Measurements from ENCODE around the gene OPHN1.
"Not testable (repeated sequence)": the region's sequence is repeated elsewhere in the genome, so short reads cannot be mapped to it uniquely, and the experiment has no call there.

The OPHN1 gene

DNA sequence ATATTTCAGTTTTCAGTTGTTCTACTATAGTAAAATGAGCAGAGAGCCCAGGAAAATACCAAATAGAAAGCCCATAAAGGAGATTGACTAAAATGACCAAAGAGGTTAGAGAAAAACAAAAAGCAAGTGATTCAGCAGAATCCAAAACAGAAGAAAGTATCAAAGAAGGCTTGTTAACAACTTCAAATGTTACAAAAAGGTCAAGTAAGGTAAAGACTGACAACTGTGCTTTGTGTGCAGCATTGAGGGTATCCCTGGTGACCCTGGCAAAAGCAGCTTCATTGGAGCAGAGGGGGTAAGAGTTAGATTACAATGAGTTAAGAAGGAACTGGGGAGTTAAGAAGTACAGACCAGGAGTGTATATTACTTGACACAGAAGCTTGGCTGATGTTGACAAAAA lies 317.9 kb downstream of the OPHN1 start:
- H3K4me3 Mint-ChIP-seq, result no peak overlapping the region
- H3K27me3 Mint-ChIP-seq, result no peaks in the 10 kb centered on the region
- H3K9me3 Mint-ChIP-seq, result no peaks in the 10 kb centered on the region
- no peak for ATAC-seq
- no peak overlapping the region for H3K27ac Mint-ChIP-seq
- no peak for DNase-seq
- H3K4me1 Mint-ChIP-seq, result no peaks in the 10 kb centered on the region

- Mint-ChIP-seq H3K27me3 (no peaks in the 10 kb centered on the region), H3K4me3 (no peak overlapping the region), H3K4me1 (no peaks in the 10 kb centered on the region), H3K27ac (no peak overlapping the region), H3K9me3 (no peaks in the 10 kb centered on the region)
- ATAC-seq (no peak), DNase-seq (no peak)
These were observed 318.6 kb downstream of the OPHN1 start for GRCh38 chrX:68114573-68115129.

DNA sequence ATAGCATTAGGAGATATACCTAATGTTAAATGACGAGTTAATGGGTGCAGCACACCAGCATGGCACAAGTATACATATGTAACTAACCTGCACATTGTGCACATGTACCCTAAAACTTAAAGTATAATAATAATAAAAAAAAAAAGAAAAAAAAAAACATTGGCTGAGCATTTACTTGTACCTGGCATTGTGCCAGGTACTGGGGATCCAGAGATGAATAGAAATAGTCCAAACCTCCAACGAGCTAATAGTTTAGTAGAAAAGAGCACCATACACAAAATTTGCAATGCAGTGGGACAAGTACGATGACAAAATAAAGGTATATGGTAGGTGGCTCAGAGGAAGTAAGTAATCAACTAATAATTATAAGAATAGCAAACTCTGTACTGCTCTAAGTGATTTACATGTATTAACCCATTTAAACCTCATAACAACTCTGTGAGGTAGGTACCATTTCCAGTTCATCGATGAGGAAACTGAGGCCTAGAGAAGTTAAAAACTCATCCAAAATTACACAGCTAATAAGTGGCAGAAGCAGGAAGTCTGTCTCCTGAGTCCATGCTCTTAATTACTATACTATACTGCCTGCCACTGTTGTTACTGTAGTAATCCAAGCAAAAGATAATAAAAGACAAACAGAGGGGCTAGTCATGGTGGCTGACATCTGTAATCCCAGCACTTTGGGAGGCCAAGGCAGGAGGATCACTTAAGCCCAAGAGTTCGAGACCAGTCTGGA lies 319.3 kb downstream of the OPHN1 start:
- Mint-ChIP-seq H3K27ac (no peak overlapping the region), H3K4me1 (no peaks in the 10 kb centered on the region), H3K27me3 (no peaks in the 10 kb centered on the region), H3K4me3 (no peak overlapping the region), H3K9me3 (no peaks in the 10 kb centered on the region)
- ATAC-seq, result no peak
- no peak for DNase-seq

DNA sequence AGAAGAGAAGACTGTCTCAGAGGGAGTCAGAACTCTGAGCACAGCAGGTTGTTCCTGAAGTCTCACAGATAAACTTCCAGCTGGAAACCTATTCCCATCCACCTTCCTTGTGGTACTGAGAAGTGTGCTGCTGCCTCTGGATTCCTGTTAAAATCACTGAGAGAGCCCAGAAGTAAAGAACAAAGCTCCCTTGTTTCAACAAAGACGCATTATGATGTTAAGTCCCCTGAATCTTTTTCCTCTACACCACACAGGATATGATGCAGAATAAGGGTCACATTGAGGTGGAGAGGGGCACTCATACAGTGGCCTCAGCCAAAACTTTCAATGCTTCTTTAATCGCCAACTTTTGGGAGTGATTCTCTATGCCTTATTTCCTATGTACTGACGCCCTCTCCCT lies 321.0 kb downstream of the OPHN1 start:
- DNase-seq, result no peak
- Mint-ChIP-seq H3K27ac (no peak overlapping the region), H3K4me3 (no peak overlapping the region), H3K9me3 (no peaks in the 10 kb centered on the region), H3K27me3 (no peaks in the 10 kb centered on the region), H3K4me1 (no peaks in the 10 kb centered on the region)
- ATAC-seq, result no peak

GRCh38 chrX:68109162-68109561 lies 324.1 kb downstream of the OPHN1 start:
- Mint-ChIP-seq H3K4me1 (no peaks in the 10 kb centered on the region), H3K4me3 (no peak overlapping the region), H3K9me3 (no peaks in the 10 kb centered on the region), H3K27me3 (no peaks in the 10 kb centered on the region), H3K27ac (no peak overlapping the region)
- DNase-seq (no peak), ATAC-seq (no peak)

DNA sequence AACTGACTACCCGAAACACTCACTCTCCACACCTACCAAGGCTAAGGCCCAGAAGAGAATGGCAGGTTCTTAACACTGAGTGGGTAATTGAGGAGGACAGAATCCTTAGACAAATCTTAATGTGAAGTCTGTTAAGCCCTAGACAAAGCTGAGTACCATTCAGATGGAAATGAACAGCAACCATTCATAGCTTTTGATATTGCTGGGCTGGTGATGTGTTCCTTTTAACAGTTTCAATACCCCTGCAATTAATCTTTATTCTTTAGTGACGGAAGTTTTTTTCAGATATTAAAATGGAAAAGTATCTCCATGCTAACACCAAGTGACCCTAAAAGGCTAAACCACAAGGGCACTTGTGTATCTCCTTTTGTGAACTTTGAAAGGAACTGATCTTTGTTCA lies 334.9 kb downstream of the OPHN1 start:
- Mint-ChIP-seq H3K4me3 (no peak overlapping the region), H3K9me3 (no peaks in the 10 kb centered on the region), H3K27me3 (no peaks in the 10 kb centered on the region), H3K27ac (no peak overlapping the region), H3K4me1 (no peaks in the 10 kb centered on the region)
- no peak for DNase-seq
- ATAC-seq, result no peak

- ATAC-seq (no peak), DNase-seq (no peak)
- Mint-ChIP-seq H3K27me3 (no peaks in the 10 kb centered on the region), H3K4me3 (no peak overlapping the region), H3K27ac (no peak overlapping the region), H3K9me3 (no peaks in the 10 kb centered on the region), H3K4me1 (no peaks in the 10 kb centered on the region)
These were observed 343.0 kb downstream of the OPHN1 start for GRCh38 chrX:68090266-68090665.

- H3K27ac Mint-ChIP-seq, result no peak overlapping the region
- H3K9me3 Mint-ChIP-seq, result no peaks in the 10 kb centered on the region
- no peak overlapping the region for H3K4me3 Mint-ChIP-seq
- H3K4me1 Mint-ChIP-seq, result no peaks in the 10 kb centered on the region
- no peaks in the 10 kb centered on the region for H3K27me3 Mint-ChIP-seq
- no peak for DNase-seq
- no peak for ATAC-seq
These were observed 345.8 kb downstream of the OPHN1 start for GRCh38 chrX:68087526-68087925.

- Mint-ChIP-seq H3K4me3 (no peak overlapping the region), H3K9me3 (no peaks in the 10 kb centered on the region), H3K27ac (peak overlapping the region in 1 of 2 donors; percentile 80), H3K4me1 (no peaks in the 10 kb centered on the region), H3K27me3 (no peaks in the 10 kb centered on the region)
- ATAC-seq, result no peak
- no peak for DNase-seq
These were observed 346.6 kb downstream of the OPHN1 start for GRCh38 chrX:68086709-68087108.

DNA sequence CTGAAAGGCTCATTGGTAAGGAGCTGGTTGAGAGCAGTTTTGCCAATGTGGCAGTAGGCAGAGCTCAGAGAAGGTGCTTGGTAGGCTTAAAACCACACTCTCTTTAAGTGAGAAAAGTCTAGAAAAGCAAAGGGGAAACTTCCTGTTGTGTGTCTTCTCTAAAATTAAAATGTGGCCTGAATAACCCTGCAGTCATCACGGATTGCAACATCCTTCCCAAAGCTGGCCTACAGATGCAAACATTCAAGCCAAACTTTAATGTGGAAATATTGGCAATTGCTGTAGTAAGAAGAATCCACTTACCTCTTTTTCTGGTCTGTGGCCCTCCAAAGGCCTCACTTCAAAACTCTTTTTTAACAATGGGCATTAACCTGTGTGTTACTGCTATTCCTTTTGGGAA lies 348.5 kb downstream of the OPHN1 start:
- no peak overlapping the region for H3K27ac Mint-ChIP-seq
- ATAC-seq, result no peak
- no peak for DNase-seq

DNA sequence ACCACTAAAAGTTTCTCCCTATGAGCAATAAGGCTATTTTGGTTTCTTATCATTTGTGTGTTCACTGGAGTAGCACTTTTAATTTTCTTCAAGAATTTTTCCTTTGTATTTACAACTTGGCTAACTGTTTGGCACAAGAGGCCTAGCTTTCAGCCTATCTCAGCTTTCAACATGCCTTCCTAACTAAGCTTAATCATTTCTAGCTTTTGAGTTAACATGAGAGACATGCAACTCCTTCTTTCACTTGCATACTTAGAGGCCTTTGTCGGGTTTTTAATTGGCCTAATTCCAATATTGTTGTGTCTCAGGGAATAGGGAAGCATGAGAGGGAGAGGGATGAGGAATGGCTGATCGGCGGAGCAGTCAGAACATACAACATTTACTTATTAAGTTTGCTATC lies 349.8 kb downstream of the OPHN1 start:
- Mint-ChIP-seq H3K4me1 (no peaks in the 10 kb centered on the region), H3K27ac (no peak overlapping the region), H3K9me3 (no peaks in the 10 kb centered on the region), H3K27me3 (no peaks in the 10 kb centered on the region), H3K4me3 (no peak overlapping the region)
- ATAC-seq (no peak), DNase-seq (no peak)

More for the DNA sequence above, 348.5 kb downstream of the OPHN1 start:
- Mint-ChIP-seq H3K27me3 (no peaks in the 10 kb centered on the region), H3K9me3 (no peaks in the 10 kb centered on the region), H3K4me1 (no peaks in the 10 kb centered on the region), H3K4me3 (no peak overlapping the region)

DNA sequence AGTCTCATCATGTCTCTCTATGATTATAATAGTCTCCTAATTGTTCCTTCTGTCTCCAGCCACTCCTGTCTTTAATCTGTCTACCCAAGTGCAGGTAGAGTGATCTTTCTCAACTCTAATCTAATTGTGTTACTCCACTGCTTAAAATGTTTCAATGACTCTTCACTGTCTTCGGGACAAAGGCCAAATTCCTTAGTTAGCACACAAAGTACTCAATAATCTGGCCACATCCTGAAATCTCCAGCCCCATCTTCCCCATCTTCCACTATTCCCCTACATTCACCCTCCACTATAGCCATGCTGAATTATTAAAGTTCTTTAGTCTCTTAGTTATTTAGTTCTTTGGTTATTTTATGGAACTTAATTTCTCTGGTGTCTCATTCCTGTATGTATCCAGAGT lies 353.3 kb downstream of the OPHN1 start:
- ATAC-seq, result no peak
- no peaks in the 10 kb centered on the region for H3K4me1 Mint-ChIP-seq
- no peak overlapping the region for H3K4me3 Mint-ChIP-seq
- no peaks in the 10 kb centered on the region for H3K27me3 Mint-ChIP-seq
- H3K27ac Mint-ChIP-seq, result no peak overlapping the region
- H3K9me3 Mint-ChIP-seq, result peaks cover 0 to under 1% of the 10 kb centered on the region in 2 donors
- no peak for DNase-seq

DNA sequence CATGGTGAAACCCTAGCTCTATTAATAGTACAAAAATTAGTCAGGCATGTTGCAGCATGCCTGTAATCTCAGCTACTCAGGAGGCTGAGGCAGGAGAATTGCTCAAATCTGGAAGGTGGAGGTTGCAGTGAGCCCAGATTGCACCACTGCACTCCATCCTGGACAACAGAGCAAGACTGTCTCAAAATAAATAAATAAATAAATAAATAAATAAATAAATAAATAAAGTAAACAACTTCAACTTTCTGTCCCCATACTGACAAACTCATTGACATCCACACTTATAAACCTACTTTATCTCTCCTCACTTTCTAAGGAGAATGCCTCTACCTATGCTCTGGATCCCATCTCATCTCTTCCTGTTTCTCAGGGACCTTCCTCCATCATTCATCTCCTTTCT lies 354.5 kb downstream of the OPHN1 start:
- DNase-seq, H3K4me3 Mint-ChIP-seq, H3K4me1 Mint-ChIP-seq, ATAC-seq, H3K27me3 Mint-ChIP-seq, H3K9me3 Mint-ChIP-seq: not testable (repeated sequence)
- peak overlapping the region in 1 of 2 donors; percentile 22 for H3K27ac Mint-ChIP-seq

DNA sequence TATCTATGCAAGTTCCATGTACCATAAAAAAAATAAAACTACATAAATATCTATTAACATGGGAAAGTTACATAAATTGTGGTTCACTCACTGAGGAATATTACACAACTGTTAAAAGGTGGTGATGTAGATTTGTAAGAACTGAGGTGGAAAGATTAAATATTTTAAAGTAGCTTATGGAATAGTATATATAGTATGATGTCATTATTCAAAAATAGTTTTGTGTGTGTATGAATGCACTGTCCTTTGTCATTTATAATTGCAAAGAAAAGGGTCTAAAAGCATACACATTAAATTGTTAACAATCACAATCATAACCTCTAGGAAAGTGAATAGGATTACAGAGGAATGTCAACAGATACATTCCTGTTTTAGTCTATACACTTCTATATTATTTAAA lies 355.9 kb downstream of the OPHN1 start:
- DNase-seq, result no peak
- H3K4me1 Mint-ChIP-seq, result no peaks in the 10 kb centered on the region
- no peak overlapping the region for H3K27ac Mint-ChIP-seq
- no peak overlapping the region for H3K4me3 Mint-ChIP-seq
- no peak for ATAC-seq
- H3K27me3 Mint-ChIP-seq, result no peaks in the 10 kb centered on the region
- H3K9me3 Mint-ChIP-seq, result peaks cover 0 to 9% of the 10 kb centered on the region in 2 donors

- DNase-seq, result no peak
These were observed 361.3 kb downstream of the OPHN1 start for GRCh38 chrX:68072041-68072440.

DNA sequence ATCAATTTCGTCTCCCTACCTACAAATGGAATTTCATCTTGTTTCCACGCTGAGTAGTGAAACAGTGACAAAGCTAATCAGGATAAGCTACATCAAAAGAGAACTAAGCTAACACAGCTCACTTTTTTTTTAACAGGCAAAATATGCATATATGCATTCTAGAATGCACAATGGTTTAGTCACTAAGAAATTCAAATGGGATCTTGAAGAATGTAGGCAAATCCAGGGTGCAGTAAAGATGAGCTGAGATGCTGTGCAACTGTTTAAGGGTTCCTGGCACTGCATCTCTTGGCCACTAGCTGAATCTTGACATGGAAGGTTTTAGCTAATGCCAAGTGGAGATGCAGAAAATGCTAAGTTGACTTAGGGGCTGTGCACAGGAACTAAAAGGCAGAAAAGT lies 363.2 kb downstream of the OPHN1 start:
- not testable (repeated sequence) for H3K27me3 Mint-ChIP-seq, H3K4me1 Mint-ChIP-seq, ATAC-seq

More at GRCh38 chrX:68072041-68072440, 361.3 kb downstream of the OPHN1 start:
- Mint-ChIP-seq H3K4me1 (no peaks in the 10 kb centered on the region), H3K27me3 (no peaks in the 10 kb centered on the region), H3K9me3 (peaks cover 0 to 16% of the 10 kb centered on the region in 2 donors), H3K27ac (no peak overlapping the region), H3K4me3 (no peak overlapping the region)
- no peak for ATAC-seq

DNA sequence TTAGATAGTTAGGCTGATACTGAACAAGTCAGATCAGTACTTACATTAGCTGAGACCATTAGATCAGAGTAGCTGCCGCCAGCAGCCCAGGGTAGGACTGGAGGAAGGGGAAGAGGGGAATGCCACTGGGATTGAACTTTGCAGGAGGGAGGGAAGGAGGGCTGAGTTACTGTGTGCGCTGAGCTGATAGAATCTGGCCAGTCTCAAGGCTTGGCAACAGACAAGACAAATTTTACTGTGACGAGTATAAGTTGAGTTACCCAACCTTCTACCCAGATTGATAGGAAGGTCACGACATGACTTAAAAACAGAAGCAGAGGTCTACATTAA lies 372.1 kb downstream of the OPHN1 start:
- H3K27ac Mint-ChIP-seq, result no peak overlapping the region
- no peaks in the 10 kb centered on the region for H3K9me3 Mint-ChIP-seq
- no peaks in the 10 kb centered on the region for H3K27me3 Mint-ChIP-seq
- ATAC-seq (no peak), DNase-seq (no peak)
- H3K4me3 Mint-ChIP-seq, result no peak overlapping the region
- H3K4me1 Mint-ChIP-seq, result no peaks in the 10 kb centered on the region

More for the DNA sequence above, 363.2 kb downstream of the OPHN1 start:
- H3K9me3 Mint-ChIP-seq, result peaks cover 0 to 16% of the 10 kb centered on the region in 2 donors
- H3K27ac Mint-ChIP-seq, H3K4me3 Mint-ChIP-seq, DNase-seq: not testable (repeated sequence)

Data from stimulated activated naive CD8-positive, alpha-beta T cell treated with anti-CD3 and anti-CD28 coated beads, Interleukin-15, amount 100 ng/mL, for 72 hours (primary cell).